Choroid plexus epithelial cell (primary cell): ENCODE data around the gene MS4A13.
"Not testable (repeated sequence)": the region's sequence is repeated elsewhere in the genome, so short reads cannot be mapped to it uniquely, and the experiment has no call there.

Source experiments
- DNase-seq: peaks from one replicate; pipeline ENCODE4 v3.0.0-alpha.2; 2010; ENCODE audit warnings: low read depth
- H3K4me3 ChIP-seq: 2 replicates; pipeline ENCODE4 v1.5.1; 2011; ENCODE audit warnings: low read depth, mild to moderate bottlenecking, control low read depth, low read length, moderate library complexity
- TF ChIP-seq, protein P1 (sequence below): conservative IDR thresholded peaks from 2 replicates; pipeline ENCODE4 v1.5.1; 2011; ENCODE audit warnings: low read depth, mild to moderate bottlenecking, control low read depth, inconsistent platforms, low read length, moderate library complexity

MS4A13 gene

DNA sequence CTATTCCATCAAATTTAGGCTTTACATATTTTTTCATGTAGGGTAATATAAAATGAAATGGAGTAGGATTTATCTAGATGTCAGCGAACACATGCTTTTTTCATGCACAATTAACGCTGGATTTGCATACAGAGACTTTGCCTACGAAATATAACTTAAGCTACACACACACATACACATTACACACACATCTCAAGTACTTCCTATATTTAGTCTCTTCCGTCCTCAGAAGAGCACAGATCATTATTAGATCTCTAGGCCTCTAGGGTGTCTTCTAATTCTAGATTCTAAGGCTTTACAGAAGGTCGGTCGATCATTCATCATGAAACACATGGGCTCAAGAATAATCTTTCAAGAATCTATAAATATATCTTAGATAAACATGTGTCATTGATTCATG lies 3.8 kb upstream of the MS4A13 start:
- H3K4me3 ChIP-seq, result no peak overlapping the region
- TF ChIP-seq, protein P1, sequence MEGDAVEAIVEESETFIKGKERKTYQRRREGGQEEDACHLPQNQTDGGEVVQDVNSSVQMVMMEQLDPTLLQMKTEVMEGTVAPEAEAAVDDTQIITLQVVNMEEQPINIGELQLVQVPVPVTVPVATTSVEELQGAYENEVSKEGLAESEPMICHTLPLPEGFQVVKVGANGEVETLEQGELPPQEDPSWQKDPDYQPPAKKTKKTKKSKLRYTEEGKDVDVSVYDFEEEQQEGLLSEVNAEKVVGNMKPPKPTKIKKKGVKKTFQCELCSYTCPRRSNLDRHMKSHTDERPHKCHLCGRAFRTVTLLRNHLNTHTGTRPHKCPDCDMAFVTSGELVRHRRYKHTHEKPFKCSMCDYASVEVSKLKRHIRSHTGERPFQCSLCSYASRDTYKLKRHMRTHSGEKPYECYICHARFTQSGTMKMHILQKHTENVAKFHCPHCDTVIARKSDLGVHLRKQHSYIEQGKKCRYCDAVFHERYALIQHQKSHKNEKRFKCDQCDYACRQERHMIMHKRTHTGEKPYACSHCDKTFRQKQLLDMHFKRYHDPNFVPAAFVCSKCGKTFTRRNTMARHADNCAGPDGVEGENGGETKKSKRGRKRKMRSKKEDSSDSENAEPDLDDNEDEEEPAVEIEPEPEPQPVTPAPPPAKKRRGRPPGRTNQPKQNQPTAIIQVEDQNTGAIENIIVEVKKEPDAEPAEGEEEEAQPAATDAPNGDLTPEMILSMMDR, result no peak
- DNase-seq, result no peak

DNA sequence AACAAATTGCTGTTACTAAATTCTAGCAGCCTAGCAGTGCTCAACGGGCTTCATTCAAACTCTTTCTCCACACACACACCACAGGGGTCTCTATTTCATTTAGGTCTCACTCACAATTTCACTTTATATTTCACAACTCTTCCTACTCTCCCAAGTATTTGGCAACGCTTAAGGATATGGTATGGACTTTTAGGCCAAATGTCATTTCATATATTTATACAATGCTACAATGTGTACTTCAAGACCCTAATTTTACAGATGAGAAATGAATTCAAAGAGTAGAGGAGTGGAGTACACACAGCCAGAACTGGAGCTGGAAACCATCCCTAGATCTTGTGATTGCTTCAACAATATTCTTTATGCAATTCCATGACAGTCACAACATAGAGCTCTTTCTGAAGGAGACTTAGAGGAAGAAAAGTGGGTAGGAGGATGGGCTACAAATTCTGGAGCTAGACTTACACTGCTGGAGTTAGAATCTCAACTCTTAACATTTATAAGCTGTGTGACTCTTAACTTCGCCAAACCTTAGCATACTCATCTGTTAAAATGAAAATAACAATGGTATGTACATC lies 2.5 kb upstream of the MS4A13 start:
- H3K4me3 ChIP-seq, result no peak overlapping the region
- TF ChIP-seq, protein P1, result no peak
- DNase-seq, result no peak

DNA sequence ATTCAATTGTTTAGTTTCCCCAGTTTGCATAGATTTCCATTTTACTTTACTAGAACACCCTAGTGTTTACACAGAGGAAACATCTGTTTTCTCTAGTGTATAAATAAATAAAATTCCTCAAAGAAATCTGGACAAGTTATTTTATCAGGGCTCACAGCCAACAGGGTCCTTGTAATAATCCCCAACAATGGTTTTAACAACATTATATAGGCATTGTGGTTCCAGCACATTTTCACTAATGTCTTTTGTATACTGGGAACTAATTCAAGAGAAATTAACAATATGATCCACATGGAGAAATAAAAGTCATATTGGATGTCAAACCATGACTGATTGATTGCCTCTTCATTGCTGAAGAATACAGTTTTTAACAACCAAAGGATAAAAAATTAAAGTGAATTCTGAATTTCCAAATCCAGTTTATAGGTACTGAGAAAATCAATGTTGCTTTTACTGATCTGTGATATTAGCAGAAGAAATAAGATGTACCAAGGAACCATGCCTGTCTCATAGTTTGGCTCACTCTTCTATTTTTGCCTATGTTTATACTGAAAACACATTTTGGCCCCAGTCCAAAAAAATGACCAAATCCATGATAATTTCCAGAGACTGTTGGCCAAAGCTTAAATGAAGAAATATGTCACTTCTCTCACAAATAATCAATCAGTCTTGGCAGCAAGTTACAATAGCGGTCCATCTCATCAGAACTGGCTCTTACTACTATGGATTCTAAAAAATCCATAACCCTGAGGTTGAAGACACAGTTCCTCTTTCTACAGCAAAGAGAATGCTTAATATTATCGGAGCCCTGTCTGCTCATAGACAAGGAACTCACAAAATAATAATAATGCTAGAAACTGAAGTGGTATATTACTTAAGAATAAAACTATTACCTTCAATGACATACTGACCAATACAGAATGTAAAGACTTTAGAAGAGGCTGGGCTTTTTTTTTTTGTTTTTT lies 1.4 kb upstream of the MS4A13 start:
- TF ChIP-seq, protein P1, result no peak
- DNase-seq, result no peak
- H3K4me3 ChIP-seq, result no peak overlapping the region

DNA sequence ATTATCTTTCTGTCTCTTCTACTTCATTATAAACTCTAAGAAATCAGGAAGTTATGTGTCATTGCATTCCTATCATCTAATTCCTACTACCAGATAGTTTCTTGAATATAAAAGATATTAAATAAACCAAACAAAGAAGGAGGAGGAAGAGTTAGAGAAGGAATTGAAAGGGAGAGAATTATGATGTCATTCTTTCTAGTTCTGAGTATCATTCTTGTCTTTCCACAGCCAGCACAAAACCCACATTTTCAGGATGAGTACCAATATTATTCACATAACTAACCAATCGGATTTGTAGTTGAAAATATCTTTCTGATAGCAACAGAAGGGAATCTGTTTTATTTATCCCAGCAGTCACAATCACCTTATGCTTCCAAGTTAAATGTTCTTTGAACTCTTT lies 13.3 kb downstream of the MS4A13 start:
- no peak for DNase-seq
- H3K4me3 ChIP-seq, result no peak overlapping the region
- TF ChIP-seq, protein P1, result no peak

DNA sequence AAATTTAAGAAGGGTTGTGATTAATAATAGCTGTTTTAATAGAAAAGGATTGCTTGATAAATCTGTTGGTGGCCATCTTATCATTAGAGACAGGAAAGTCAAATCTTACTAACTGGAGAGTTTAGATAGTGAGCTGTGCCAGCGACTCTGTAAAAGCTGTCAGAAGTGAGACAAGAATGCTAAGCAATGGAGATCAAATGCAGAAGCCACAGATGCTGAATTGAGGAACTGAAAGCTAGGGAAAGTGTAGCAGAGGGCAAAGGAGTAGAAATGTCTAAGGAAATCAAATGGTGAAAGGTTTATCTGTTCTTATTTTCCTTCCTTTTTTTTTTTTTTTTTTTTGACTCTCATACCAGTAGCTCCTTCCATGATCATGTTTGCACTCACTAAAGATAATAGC lies 13.7 kb downstream of the MS4A13 start:
- TF ChIP-seq, protein P1, result no peak
- no peak overlapping the region for H3K4me3 ChIP-seq
- no peak for DNase-seq

DNA sequence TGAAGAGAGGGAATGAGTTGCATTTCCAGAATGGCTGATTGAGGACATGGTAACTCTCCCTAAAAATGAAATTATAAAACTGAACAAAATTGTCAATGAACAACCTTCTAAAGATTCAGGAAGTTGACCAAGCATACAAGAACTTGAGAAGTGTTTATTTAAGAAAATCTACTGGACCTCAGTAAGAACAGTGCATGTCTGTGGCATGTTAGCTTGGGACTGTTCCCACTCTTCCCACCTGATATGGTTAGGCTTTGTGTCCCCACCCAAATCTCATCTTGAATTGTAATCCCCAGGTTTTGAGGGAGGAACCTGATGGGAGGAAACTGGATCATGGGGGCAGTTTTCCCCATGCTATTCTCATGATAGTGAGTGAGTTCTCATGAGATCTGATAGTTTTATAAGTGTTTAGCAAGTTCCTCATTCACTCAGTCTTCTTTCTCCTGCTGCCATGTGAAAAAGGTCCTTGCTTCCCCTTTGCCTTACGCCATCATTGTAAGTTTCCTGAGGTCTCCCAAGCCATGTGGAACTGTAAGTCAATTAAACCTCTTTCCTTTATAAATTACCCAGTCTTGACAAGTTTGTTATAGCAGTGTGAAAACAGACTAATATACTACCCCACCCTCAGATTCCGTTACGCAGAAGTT lies 15.4 kb downstream of the MS4A13 start:
- H3K4me3 ChIP-seq, result no peak overlapping the region
- no peak for DNase-seq
- TF ChIP-seq, protein P1, result no peak

DNA sequence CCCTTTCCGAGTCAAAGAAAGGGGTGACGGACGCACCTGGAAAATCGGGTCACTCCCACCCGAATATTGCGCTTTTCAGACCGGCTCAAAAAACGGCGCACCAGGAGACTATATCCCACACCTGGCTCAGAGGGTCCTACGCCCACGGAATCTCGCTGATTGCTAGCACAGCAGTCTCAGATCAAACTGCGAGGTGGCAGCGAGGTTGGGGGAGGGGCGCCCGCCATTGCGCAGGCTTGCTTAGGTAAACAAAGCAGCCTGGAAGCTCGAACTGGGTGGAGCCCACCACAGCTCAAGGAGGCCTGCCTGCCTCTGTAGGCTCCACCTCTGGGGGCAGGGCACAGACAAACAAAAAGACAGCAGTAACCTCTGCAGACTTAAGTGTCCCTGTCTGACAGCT lies 17.2 kb downstream of the MS4A13 start:
- not testable (repeated sequence) for H3K4me3 ChIP-seq, DNase-seq

DNA sequence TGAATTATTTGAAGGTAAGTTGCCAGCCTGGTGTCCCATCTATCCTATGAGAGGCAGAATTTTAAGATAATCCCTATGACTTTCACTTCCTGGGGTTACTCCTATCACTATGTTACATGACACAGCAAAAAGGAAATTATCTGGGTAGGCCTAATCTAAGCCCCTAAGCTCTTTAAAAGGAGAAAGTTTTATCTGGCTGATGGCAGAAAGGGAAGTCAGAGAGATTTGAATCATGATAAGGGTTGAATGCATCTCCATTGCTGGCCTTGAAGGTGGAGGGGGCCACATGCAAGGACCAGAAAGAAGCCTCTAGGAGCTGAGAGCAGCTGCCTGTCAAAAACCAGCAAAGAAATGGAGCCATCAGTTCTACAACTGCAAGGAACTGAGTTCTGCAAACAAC lies 23.4 kb downstream of the MS4A13 start:
- not testable (repeated sequence) for DNase-seq, H3K4me3 ChIP-seq
